GM18511 (cell line): ENCODE data around the gene DNAJB12.
"Not testable (repeated sequence)": the region's sequence is repeated elsewhere in the genome, so short reads cannot be mapped to it uniquely, and the experiment has no call there.

Experiments
- ATAC-seq: cut with Tn5 transposase; IDR thresholded peaks from one replicate; pipeline ENCODE4 v1.9.1; 2021; ENCODE audit warnings: mild to moderate bottlenecking, moderate library complexity; ENCODE audit not compliant: unreplicated experiment

Gene DNAJB12

GRCh38 chr10:72318418-72319262 lies 36.1 kb downstream of the DNAJB12 start:
- ATAC-seq: no peak

- no peak for ATAC-seq
Measured at GRCh38 chr10:72316748-72317435, 37.8 kb downstream of the DNAJB12 start.

- ATAC-seq: no peak
Measured at GRCh38 chr10:72316386-72316700, 38.4 kb downstream of the DNAJB12 start.

GRCh38 chr10:72315611-72316385 lies 38.9 kb downstream of the DNAJB12 start:
- no peak for ATAC-seq

GRCh38 chr10:72315054-72315453 lies 39.7 kb downstream of the DNAJB12 start:
- ATAC-seq: no peak

- no peak for ATAC-seq
Measured at GRCh38 chr10:72314263-72314662, 40.5 kb downstream of the DNAJB12 start.

- ATAC-seq: no peak
Measured at GRCh38 chr10:72312865-72313391, 41.8 kb downstream of the DNAJB12 start.

- no peak for ATAC-seq
Measured at GRCh38 chr10:72311667-72312066, 43.1 kb downstream of the DNAJB12 start.

GRCh38 chr10:72310636-72311035 lies 44.1 kb downstream of the DNAJB12 start:
- ATAC-seq: no peak

GRCh38 chr10:72310241-72310633 lies 44.5 kb downstream of the DNAJB12 start:
- no peak for ATAC-seq

- no peak for ATAC-seq
Measured at GRCh38 chr10:72309290-72310240, 45.2 kb downstream of the DNAJB12 start.

GRCh38 chr10:72308320-72308987 lies 46.3 kb downstream of the DNAJB12 start:
- no peak for ATAC-seq

GRCh38 chr10:72307711-72308110 lies 47.0 kb downstream of the DNAJB12 start:
- not testable (repeated sequence) for ATAC-seq

- no peak for ATAC-seq
Measured at GRCh38 chr10:72306215-72306760, 48.4 kb downstream of the DNAJB12 start.

- no peak for ATAC-seq
Measured at GRCh38 chr10:72303424-72304128, 51.1 kb downstream of the DNAJB12 start.

- no peak for ATAC-seq
Measured at GRCh38 chr10:72298592-72299519, 55.9 kb downstream of the DNAJB12 start.

- ATAC-seq: peak; percentile 83
Measured at GRCh38 chr10:72297805-72298591, 56.7 kb downstream of the DNAJB12 start.
